Prostate gland (tissue), 2 donors: ENCODE results near the gene LRRC1. TPM values are rescaled to one million over a fixed set of nuclear protein-coding genes. Genes with fewer than 3 reads are reported as not detected.
"Not testable (repeated sequence)": the region's sequence is repeated elsewhere in the genome, so short reads cannot be mapped to it uniquely, and the experiment has no call there.

Source experiments
- DNase-seq: peaks from one replicate; pipeline ENCODE4 v3.0.0-alpha.2; 2019; ENCODE audit warnings: low spot score
- H3K27ac ChIP-seq, 2 donors: fragments of 200-600 bp; sonication (generic); 2 replicates each; pipeline ENCODE4 v1.5.1; 2017 to 2019
- H3K27me3 ChIP-seq: fragments of 200-600 bp; sonication (generic); replicated peaks from 2 replicates; pipeline ENCODE4 v1.5.1; 2019; ENCODE audit not compliant: insufficient read depth
- H3K36me3 ChIP-seq, 2 donors: fragments of 200-600 bp; sonication (generic); 1 replicate in 1 of 2; 2 replicates in 1 of 2; pipeline versions ENCODE4 v1.5.1 to v1.8.1; 2017 to 2019
- H3K4me1 ChIP-seq: fragments of 200-600 bp; sonication (generic); replicated peaks from 2 replicates; pipeline ENCODE4 v1.5.1; 2019
- H3K4me3 ChIP-seq, 2 donors: fragments of 200-600 bp; sonication (generic); 2 replicates each; pipeline ENCODE4 v1.5.1; 2017 to 2019
- H3K9me3 ChIP-seq: fragments of 200-600 bp; sonication (generic); 2 replicates; pipeline ENCODE4 v1.5.1; 2017
- CTCF ChIP-seq, 4 experiments: fragments of 200-600 bp in 2 of 4; fragments of 450-650 bp in 2 of 4; sonication (generic) in 2 of 4; IDR thresholded peaks; 1 replicate in 3 of 4; 2 replicates in 1 of 4; pipeline ENCODE4 v1.5.1; 2016 to 2019; ENCODE audit warnings: antibody characterized with exemption in 4 of 4, mild to moderate bottlenecking in 2 of 4, moderate library complexity in 2 of 4
- POLR2A ChIP-seq: fragments of 450-650 bp; IDR thresholded peaks from one replicate; pipeline ENCODE4 v1.6.1; 2016; ENCODE audit warnings: antibody characterized with exemption, mild to moderate bottlenecking
- POLR2AphosphoS5 ChIP-seq: sonication (generic); formaldehyde crosslinking; IDR thresholded peaks from one replicate; pipeline ENCODE4 v1.6.1; 2017; ENCODE audit warnings: antibody characterized with exemption
- WGBS: methylation state at CpG from one replicate; pipeline ENCODE4 v1.1.5; 2018; 5-methylcytosine and 5-hydroxymethylcytosine counted together
- intact Hi-C: fragments of 100-400 bp; cut with DNase I; formaldehyde crosslinking; loops from one replicate; pipeline ENCODE4 v1.14.2; 2022
- total RNA-seq, 2 donors: library from RNA; depleted of rRNA; stranded (reverse); fragments of >200 nt; gene quantifications; one replicate each; pipeline ENCODE4 v1.1.0, GENCODE V29; 2016

The LRRC1 gene
- total RNA-seq, 2 donors from 2014 or later: 25.0 to 25.6 TPM

DNA sequence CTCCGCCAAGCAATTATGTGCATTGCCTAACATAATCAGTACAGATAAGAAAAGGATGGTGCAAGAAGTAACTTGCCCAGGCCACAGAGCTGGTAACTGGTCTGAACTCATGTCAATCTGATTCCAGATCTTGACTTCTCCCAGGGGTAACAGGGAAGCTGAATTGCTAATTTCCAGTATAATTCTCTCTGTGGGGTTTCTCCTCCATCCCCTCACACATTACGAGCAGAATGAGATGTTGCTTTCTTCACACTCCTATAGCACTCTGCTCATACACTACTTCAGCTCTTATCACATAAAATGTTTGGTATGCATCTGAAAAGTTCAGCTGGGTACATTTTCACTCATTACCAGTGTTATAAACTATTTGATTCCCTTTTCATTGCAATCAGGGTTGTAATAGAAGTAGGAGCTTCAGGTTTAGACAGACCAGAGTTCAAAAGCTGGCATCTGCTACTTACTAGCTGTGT is 24.0 kb upstream of the LRRC1 start:
- Histone ChIP-seq H3K9me3 (no peaks in the 10 kb centered on the region), H3K36me3 (no peaks in the 10 kb centered on the region), H3K4me1 (no peaks in the 10 kb centered on the region), H3K27ac (no peak overlapping the region), H3K4me3 (no peak overlapping the region), H3K27me3 (no peaks in the 10 kb centered on the region)
- intact Hi-C loops: no loop called here
- 81% methylated on average over 2 of the region's 2 CpGs for WGBS
- no peak for DNase-seq
- TF ChIP-seq POLR2AphosphoS5 (no peak), CTCF (IDR thresholded peaks at IDR 0.05) (no peak), POLR2A (no peak)

DNA sequence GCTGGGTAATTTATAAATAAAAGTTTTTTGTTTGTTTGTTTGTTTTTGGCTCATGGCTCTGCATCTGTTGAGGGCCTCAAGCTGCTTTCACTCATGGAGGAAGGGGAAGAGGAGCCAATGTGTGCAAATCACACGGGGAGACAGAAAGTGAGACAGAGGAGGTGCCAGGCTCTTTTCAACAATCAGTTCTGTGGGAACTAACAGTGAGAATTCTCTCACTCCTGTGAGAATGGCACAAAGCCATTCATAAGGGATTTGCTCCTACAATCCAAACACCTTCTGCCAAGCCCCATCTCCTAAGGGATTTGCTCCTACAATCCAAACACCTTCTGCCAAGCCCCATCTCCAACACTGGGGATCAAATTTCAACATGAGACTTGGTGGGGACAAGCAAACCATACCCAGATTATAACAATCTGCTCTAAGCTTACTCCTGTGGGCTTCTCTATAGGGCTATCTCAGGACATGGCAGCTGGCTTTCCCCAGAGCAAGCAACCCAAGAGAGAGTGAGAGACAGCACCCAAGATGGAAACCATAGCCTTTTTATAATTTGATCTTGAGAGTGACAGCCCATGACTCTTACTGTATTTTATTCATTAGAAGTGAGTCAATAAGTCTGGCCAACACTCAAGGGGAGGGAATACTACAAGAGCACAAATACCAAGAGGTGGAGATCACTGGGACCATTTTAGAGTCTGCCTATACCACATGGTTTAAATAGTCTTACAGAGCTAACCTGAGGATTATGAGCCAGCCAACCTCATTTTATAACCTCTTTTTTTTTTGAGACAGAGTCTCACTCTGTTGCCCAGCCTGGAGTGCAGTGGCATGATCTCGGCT is 22.8 kb upstream of the LRRC1 start:
- DNase-seq: no peak
- H3K9me3 ChIP-seq: no peaks in the 10 kb centered on the region
- no peaks in the 10 kb centered on the region for H3K4me1 ChIP-seq
- no peak overlapping the region for H3K27ac ChIP-seq
- WGBS: 70% methylated on average over 2 of the region's 2 CpGs
- intact Hi-C loops: no loop called here
- H3K4me3 ChIP-seq: no peak overlapping the region
- H3K36me3 ChIP-seq: no peaks in the 10 kb centered on the region
- no peaks in the 10 kb centered on the region for H3K27me3 ChIP-seq
- no peak for TF ChIP-seq CTCF (IDR thresholded peaks at IDR 0.05)
- no peak for TF ChIP-seq POLR2A
- no peak for TF ChIP-seq POLR2AphosphoS5

DNA sequence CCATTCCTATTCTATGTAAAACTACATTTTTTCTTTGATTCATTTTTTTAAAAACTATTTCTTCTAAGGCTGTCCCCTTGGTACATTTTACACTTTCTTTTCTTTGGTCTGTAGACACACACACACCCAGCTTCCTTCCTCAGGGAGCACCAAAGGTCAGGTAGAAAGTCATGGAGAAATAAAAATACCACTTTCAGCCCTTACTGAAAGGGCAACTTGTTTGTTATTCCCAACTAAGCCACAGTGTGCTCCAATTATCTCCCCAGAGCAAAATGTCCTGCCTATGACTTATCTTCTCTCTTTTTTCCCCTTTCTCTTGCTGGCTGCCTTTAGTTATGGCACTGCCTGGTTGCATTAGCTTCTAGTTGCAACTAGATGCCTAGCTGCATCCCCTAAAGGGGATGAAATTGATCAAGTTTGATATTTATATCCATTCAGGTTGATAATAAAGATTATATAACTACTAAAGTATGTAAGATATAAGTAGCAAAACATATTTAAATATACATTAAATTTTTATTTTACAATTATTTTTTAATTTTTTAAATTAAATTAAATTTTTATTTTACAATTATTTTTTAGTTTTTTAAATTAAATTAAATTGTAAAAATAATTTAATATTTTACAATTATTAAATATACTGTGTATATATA is 21.6 kb upstream of the LRRC1 start:
- no peaks in the 10 kb centered on the region for H3K27me3 ChIP-seq
- H3K4me3 ChIP-seq: no peak overlapping the region
- no peaks in the 10 kb centered on the region for H3K9me3 ChIP-seq
- TF ChIP-seq POLR2A (no peak), CTCF (IDR thresholded peaks at IDR 0.05) (no peak), POLR2AphosphoS5 (no peak)
- no peak overlapping the region for H3K27ac ChIP-seq
- no peak for DNase-seq
- H3K4me1 ChIP-seq: no peaks in the 10 kb centered on the region
- intact Hi-C loops: no loop called here
- no peaks in the 10 kb centered on the region for H3K36me3 ChIP-seq

- intact Hi-C loops, H3K4me3 ChIP-seq, DNase-seq, H3K9me3 ChIP-seq, H3K27me3 ChIP-seq, H3K4me1 ChIP-seq, H3K27ac ChIP-seq, H3K36me3 ChIP-seq: not testable (repeated sequence)
- WGBS: 92% methylated on average over 2 of the region's 2 CpGs
These were observed 18.7 kb upstream of the LRRC1 start for GRCh38 chr6:53776152-53776551.

GRCh38 chr6:53784991-53785390 is 9.8 kb upstream of the LRRC1 start:
- H3K36me3 ChIP-seq, DNase-seq, H3K27ac ChIP-seq, H3K27me3 ChIP-seq, H3K4me3 ChIP-seq, intact Hi-C loops, H3K4me1 ChIP-seq, H3K9me3 ChIP-seq: not testable (repeated sequence)

- Histone ChIP-seq H3K4me3 (no peak overlapping the region), H3K27me3 (no peaks in the 10 kb centered on the region), H3K27ac (no peak overlapping the region), H3K4me1 (no peaks in the 10 kb centered on the region), H3K9me3 (no peaks in the 10 kb centered on the region), H3K36me3 (no peaks in the 10 kb centered on the region)
- 82% methylated on average over 1 of the region's 1 CpG for WGBS
- no peak for TF ChIP-seq CTCF (IDR thresholded peaks at IDR 0.05)
- TF ChIP-seq POLR2A: no peak
- no peak for TF ChIP-seq POLR2AphosphoS5
- no peak for DNase-seq
- intact Hi-C loops: no loop called here
These were observed 8.0 kb upstream of the LRRC1 start for GRCh38 chr6:53786832-53787231.
